Endothelial cell of umbilical vein (primary cell): ENCODE data around the gene FGF12. TPM values are rescaled to one million over a fixed set of nuclear protein-coding genes. Genes with fewer than 3 reads are reported as not detected.

Source experiments
- BruUV-seq: library from RNA; stranded (reverse); fragments of 400-500 nt; replicated peaks from 2 replicates; lab custom pipeline; 2021; lab: Mats Ljungman, UMichigan
- CTCF ChIA-PET: fragments of 300-600, 350-600 bp; sonication (Branson Sonifier 250); formaldehyde crosslinking; loops from one replicate; lab custom pipeline; 2021; ENCODE audit warnings: antibody characterized with exemption, inconsistent platforms; lab: Charles Lee
- POLR2A ChIA-PET: fragments of 300-600, 350-600 bp; sonication (Branson Sonifier 250); formaldehyde crosslinking; loops from one replicate; lab custom pipeline; 2021; ENCODE audit warnings: antibody characterized with exemption, inconsistent platforms; lab: Charles Lee
- DNase-seq: peaks from one replicate; pipeline ENCODE4 v3.0.0-alpha.2; 2011; ENCODE audit warnings: low read depth, low spot score
- FAIRE-seq: peaks from 2 replicates; lab custom pipeline; 2011; peaks lifted over from hg19 to GRCh38; lab: Jason Lieb, UNC
- H2AFZ ChIP-seq: 2 replicates; pipeline ENCODE4 v1.6.0; 2012; ENCODE audit warnings: low read depth, low read length, control low read depth, inconsistent platforms
- H3K27ac ChIP-seq: 2 replicates; pipeline ENCODE4 v1.5.1; 2011; ENCODE audit warnings: low read depth, mild to moderate bottlenecking, control low read depth, low read length, moderate library complexity; ENCODE audit not compliant: insufficient read depth
- H3K27me3 ChIP-seq, 2 experiments: 2 replicates each; pipeline versions ENCODE4 v1.6.0 to v1.6.1; 2011; ENCODE audit warnings: low read length in 2 of 2, mixed read lengths in 1 of 2; ENCODE audit not compliant: control insufficient read depth in 2 of 2, insufficient read depth in 2 of 2
- H3K36me3 ChIP-seq, 2 experiments: 2 replicates in 1 of 2; 3 replicates in 1 of 2; pipeline ENCODE4 v1.5.1; 2011; ENCODE audit warnings: low read length in 2 of 2, mild to moderate bottlenecking in 1 of 2, moderate library complexity in 1 of 2; ENCODE audit not compliant: control insufficient read depth in 2 of 2, insufficient read depth in 2 of 2; ENCODE audit errors: extremely low read depth in 1 of 2
- H3K4me1 ChIP-seq: 3 replicates; pipeline ENCODE4 v1.5.1; 2011; ENCODE audit warnings: mild to moderate bottlenecking, low read length; ENCODE audit not compliant: control insufficient read depth, insufficient read depth; ENCODE audit errors: extremely low read depth
- H3K4me2 ChIP-seq: 2 replicates; pipeline ENCODE4 v1.6.1; 2011; ENCODE audit warnings: low read length, control low read depth, mixed read lengths; ENCODE audit not compliant: insufficient read depth
- H3K4me3 ChIP-seq, 3 experiments: fragments of 200-600 bp in 1 of 3; sonication (generic), shearing (Covaris generic) in 1 of 3; replicated peaks in 1 of 3; 2 replicates each; pipeline ENCODE4 v1.5.1; 2011 to 2016; ENCODE audit warnings: control low read depth in 3 of 3, low read length in 3 of 3, mild to moderate bottlenecking in 2 of 3, inconsistent platforms in 1 of 3, low read depth in 1 of 3, moderate library complexity in 1 of 3; ENCODE audit not compliant: insufficient read depth in 1 of 3
- H3K79me2 ChIP-seq: 2 replicates; pipeline ENCODE4 v1.6.0; 2012; ENCODE audit warnings: low read length, inconsistent platforms; ENCODE audit not compliant: control insufficient read depth, insufficient read depth
- H3K9ac ChIP-seq: replicated peaks from 2 replicates; pipeline ENCODE3; 2011; ENCODE audit warnings: low read length, control low read depth; ENCODE audit not compliant: insufficient read depth; ENCODE audit errors: extremely low read depth
- H3K9me1 ChIP-seq: replicated peaks from 3 replicates; pipeline ENCODE4 v1.6.0; 2011; ENCODE audit warnings: mild to moderate bottlenecking, low read length; ENCODE audit not compliant: control insufficient read depth, insufficient read depth; ENCODE audit errors: extremely low read depth
- H3K9me3 ChIP-seq: replicated peaks from 2 replicates; pipeline ENCODE4 v1.5.1; 2012; ENCODE audit warnings: low read length, inconsistent platforms; ENCODE audit not compliant: control insufficient read depth, insufficient read depth
- H4K20me1 ChIP-seq: replicated peaks from 2 replicates; pipeline ENCODE3; 2011; ENCODE audit warnings: mild to moderate bottlenecking, low read length; ENCODE audit not compliant: control insufficient read depth, insufficient read depth; ENCODE audit errors: extremely low read depth
- CTCF ChIP-seq, 2 donors: IDR thresholded peaks; 1 replicate in 1 of 2; 2 replicates in 1 of 2; pipeline ENCODE4 v1.5.1; 2011; ENCODE audit warnings: low read length in 2 of 2, mild to moderate bottlenecking in 2 of 2, moderate library complexity in 2 of 2, control low read depth in 1 of 2, inconsistent platforms in 1 of 2, low read depth in 1 of 2; ENCODE audit not compliant: insufficient read depth in 1 of 2; ENCODE audit errors: extremely low read depth in 1 of 2
- FOS ChIP-seq: IDR thresholded peaks from 2 replicates; pipeline ENCODE4 v1.6.1; 2011; ENCODE audit warnings: mild to moderate bottlenecking, low read length, moderate library complexity, borderline replicate concordance; ENCODE audit not compliant: insufficient read depth
- GATA2 ChIP-seq: IDR thresholded peaks from 2 replicates; pipeline ENCODE4 v1.7.0; 2011; ENCODE audit warnings: low read depth, mild to moderate bottlenecking, moderate library complexity, mixed read lengths, low read length; ENCODE audit not compliant: insufficient read length, insufficient read depth
- JUN ChIP-seq: IDR thresholded peaks from 2 replicates; pipeline ENCODE4 v1.6.1; 2011; ENCODE audit warnings: borderline replicate concordance, low read depth; ENCODE audit not compliant: insufficient read length, insufficient read depth
- MAX ChIP-seq: IDR thresholded peaks from 2 replicates; pipeline ENCODE4 v1.6.1; 2011; ENCODE audit not compliant: insufficient read depth, insufficient read length
- MYC ChIP-seq: IDR thresholded peaks from one replicate; pipeline ENCODE4 v1.6.1; 2011; ENCODE audit warnings: mild to moderate bottlenecking, low read depth, low read length
- POLR2AphosphoS5 ChIP-seq: IDR thresholded peaks from 2 replicates; pipeline ENCODE4 v1.6.1; 2012; ENCODE audit warnings: low read depth, mild to moderate bottlenecking, control low read depth, low read length, moderate library complexity; ENCODE audit not compliant: insufficient read depth
- dilution Hi-C: fragments of 300-500 bp; cut with MboI; formaldehyde crosslinking; loops from one replicate; pipeline ENCODE4 v1.15.0; 2019; ENCODE audit warnings: low sequenced_read_pairs; ENCODE audit not compliant: extremely low pct_ligation_motif_present
- intact Hi-C: fragments of 100-400 bp; cut with micrococcal nuclease; formaldehyde crosslinking; loops from one replicate; pipeline ENCODE4 v1.10.0; 2022
- polyA plus RNA-seq, 4 experiments: library from polyadenylated mRNA; depleted of rRNA in 3 of 4; stranded (reverse) in 3 of 4; unstranded in 1 of 4; fragments of >200 nt; gene quantifications; 2 replicates each; pipeline versions ENCODE4 v1.2.1 to v1.2.3, GENCODE V29; 2011 to 2012; ENCODE audit warnings: missing spikeins in 1 of 4
- total RNA-seq: library from RNA; stranded (reverse); gene quantifications from 2 replicates; pipeline ENCODE4 v1.2.3, GENCODE V29; 2021

Gene FGF12
- total and polyA plus RNA-seq, 2 donors (not counting 3 experiments of a cell fraction or from before 2014, with no cell fraction given): 0.72 to 2.5 TPM

GRCh38 chr3:192161661-192162060 is 565.7 kb downstream of the FGF12 start:
- ChIA-PET POLR2A (no interaction called here), CTCF (no interaction called here)
- Histone ChIP-seq H3K36me3 (no peaks in the 10 kb centered on the region), H3K79me2 (no peaks in the 10 kb centered on the region), H3K27me3 (no peaks in the 10 kb centered on the region), H2AFZ (no peak overlapping the region), H3K4me1 (no peaks in the 10 kb centered on the region), H4K20me1 (no peaks in the 10 kb centered on the region), H3K4me2 (no peak overlapping the region), H3K4me3 (no peak overlapping the region), H3K9me3 (no peaks in the 10 kb centered on the region), H3K27ac (no peak overlapping the region), H3K9ac (no peak overlapping the region), H3K9me1 (no peaks in the 10 kb centered on the region)
- DNase-seq: no peak
- dilution Hi-C loops (no loop called here), intact Hi-C loops (loop anchor here (2.0 kb wide), 1 partner anchor 19 kb away; no protein-coding TSS in a partner anchor)
- FAIRE-seq: no peak
- TF ChIP-seq JUN: no peak
- TF ChIP-seq POLR2AphosphoS5: no peak
- TF ChIP-seq MAX: no peak
- no peak for TF ChIP-seq MYC
- no peak for TF ChIP-seq CTCF (IDR thresholded peaks at IDR 0.05; ENCODE audit: extremely low read depth in 1 of 2, insufficient read depth in 1 of 2, low read depth in 1 of 2, low read length in 2 of 2)
- no peak for TF ChIP-seq FOS
- no peak for TF ChIP-seq GATA2
- no TSS peak for BruUV-seq
